OCI-M2 (cell line): ENCODE data around the gene SPATA2.

ENCODE experiments used
- DNase-seq: peaks from one replicate; lab custom pipeline; 2025; ENCODE audit not compliant: unreplicated experiment; lab: John Stamatoyannopoulos, UW

SPATA2 gene

DNA sequence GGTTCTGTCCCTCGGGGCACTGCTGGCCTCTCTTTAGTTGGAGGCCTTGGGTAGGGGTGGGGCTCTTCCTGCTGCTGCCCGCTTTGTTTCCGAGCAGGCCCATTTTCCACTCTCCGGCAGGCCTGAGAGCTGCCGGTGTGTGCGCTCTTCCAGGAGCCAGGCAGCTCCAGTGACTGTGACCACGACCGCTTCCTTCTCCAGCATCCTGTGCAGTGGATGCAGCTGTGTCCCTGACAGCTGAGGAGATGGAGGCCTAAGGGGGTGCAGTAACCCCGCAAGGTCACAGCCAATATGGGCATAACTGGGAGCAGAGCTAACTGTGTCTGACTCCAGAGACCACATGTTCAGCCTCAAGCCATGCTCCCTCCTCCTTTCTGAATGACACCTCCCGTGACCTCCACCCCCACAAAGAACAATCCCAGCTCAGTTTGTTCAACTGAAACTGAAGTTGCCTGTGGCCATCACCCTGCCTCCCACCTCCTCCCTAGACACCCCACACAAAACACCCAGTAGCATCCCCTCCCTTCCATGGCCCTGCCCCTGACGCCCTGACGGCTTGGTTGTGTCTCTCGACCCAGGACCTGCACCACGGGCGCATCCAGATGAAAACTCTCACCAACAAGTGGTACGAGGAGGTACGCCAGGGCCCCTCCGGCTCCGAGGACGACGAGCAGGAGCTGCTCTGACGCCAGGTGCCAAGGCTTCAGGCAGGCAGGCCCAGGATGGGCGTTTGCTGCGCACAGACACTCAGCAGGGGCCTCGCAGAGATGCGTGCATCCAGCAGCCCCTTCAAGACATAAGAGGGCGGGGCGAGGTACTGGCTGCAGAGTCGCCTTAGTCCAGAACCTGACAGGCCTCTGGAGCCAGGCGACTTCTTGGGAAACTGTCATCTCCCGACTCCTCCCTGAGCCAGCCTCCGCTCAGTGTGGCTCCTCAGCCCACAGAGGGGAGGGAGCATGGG lies 27.8 kb downstream of the SPATA2 start:
- DNase-seq, result no peak

- DNase-seq, result no peak
Measured at GRCh38 chr20:49886571-49887213, 28.6 kb downstream of the SPATA2 start.

DNA sequence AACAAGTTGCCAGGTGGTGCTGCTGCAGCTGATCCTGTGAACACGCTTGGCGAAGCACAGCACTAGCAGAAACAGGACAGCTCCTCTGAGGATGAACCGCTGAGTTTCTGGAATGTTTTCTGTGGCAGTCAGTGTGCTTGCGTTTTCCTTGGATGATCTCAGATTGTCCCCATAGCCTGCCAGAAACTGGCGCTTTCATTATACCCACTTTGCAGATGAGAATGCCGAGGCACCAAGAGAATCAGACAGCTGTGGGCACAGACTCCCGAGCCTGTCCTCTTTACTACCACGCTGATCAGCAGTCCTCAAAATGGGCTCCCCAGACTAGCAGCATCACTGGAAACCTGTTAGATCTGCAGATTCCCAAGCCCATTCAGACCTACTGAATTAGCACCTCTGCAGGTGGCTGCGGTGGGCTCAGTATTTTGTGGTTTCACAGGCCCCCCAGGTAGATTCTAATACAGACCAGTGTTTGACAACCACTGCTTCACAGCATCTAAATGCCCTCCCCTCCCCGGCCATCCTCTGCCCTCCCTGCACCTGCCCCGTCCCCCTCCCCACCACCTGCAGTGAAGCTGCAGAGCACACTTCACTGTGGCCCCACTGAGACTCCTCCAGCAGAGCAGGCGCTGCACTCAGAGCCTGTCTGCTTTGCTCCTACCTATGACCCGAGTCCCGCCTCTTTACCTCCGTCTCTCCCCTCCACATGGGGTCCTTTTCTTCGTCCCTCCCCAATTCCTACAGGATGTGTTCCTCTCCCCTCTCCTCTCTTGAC lies 29.6 kb downstream of the SPATA2 start:
- no peak for DNase-seq

DNA sequence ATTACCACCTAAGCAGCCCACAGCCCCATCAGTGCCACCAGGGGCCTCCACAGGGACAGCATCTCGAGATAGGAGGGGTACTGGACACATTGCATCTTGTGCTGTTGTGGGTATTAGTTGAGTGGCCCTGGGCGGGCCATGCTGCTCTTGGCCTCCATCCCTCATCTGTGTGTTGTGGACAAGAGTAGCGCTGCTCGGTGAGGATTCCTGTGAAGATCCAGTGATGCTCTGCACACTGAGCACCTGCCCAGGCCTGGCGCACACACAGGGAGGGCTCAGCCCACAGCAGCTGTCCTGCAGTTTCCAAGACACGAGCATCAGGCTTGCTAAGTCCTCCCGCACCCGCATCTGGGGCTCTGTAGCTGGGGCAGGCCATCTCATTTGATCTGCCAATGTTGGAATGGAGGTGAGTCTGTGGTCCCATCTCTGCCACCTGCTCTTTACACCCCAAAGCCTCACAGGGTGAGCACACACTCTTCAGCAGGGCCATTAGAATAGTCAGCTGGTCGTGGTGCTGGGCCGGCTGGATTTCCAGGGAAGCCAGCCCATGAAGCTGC lies 32.0 kb downstream of the SPATA2 start:
- DNase-seq, result no peak

- no peak for DNase-seq
Measured at GRCh38 chr20:49882171-49882970, 33.0 kb downstream of the SPATA2 start.

DNA sequence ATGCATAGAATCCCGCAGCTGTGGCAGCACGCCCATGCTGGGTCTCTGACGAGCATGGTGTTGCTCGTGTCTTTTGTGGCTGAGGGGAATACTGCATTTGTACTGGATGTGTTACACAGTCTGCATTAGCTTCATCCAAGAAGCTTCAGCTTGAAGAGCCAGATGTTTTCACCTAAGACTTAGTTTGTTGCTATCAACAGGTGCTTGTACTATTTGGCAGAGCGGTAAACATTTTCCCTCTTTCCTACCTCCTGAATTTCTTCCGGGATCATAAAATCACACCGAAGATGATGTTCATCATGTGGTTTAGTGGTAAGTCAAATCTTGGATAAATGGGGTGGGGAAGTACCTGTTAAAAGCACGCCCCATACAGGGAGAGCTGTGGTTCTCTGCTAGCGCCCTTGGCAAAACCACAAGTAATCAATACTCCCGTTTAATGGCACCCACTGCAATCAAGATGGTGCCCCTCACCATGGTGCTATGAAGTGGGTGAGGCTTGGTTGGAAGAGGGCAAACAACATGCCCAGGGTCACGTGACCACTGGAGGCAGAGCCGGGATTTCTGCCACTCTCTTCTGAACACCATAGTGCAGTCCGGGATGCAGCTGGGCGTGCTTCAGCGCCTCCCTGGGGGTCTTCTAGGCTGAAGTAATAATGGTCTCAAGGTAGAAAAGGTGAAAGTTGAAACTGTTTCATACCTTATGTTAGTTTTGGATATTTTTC lies 34.4 kb downstream of the SPATA2 start:
- no peak for DNase-seq

GRCh38 chr20:49880177-49880576 lies 35.2 kb downstream of the SPATA2 start:
- DNase-seq, result no peak

DNA sequence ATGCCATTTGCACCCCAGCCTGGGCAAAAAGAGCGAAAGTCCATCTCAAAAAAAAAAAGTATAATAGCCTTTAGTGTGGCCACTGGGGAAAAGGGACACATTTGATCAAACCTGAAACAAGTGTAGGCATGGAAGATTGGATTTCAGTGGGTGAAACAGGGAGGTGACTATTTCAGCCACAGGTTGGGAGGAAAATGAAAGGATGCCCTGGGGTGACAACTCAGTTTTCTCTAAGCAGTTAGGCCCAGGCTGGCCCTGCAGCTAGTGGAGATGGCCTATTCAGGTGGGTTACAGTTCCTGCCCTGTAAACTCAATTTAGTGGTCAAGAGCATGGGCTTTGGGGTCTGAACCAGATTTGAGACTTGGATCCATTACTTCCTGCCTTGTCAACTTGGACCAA lies 36.4 kb downstream of the SPATA2 start:
- no peak for DNase-seq

DNA sequence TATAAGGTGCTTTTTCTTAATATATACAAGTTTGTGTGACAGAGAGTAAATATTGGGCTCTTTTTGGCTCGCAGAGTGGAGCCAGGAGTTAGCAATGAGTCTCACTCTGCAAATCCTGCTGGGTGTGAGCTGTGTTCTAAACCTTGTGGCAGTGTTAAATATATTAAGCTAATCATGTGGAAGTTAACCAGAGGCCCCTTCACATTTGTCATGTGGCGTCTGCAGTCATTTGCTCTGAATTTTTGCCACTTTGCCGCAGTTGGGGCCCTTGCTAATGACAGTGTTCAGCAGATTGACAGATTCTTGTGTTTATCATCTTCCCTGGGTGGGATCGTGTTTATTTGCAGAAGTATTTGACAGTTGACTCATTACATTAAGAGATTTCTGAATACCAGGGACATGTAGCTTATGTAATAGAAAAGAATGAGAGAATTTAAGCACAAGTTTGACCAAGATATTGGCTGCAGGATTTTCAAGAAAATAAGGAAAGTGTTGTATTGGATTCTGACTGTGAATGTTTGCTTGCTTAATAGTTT lies 37.9 kb downstream of the SPATA2 start:
- no peak for DNase-seq

DNA sequence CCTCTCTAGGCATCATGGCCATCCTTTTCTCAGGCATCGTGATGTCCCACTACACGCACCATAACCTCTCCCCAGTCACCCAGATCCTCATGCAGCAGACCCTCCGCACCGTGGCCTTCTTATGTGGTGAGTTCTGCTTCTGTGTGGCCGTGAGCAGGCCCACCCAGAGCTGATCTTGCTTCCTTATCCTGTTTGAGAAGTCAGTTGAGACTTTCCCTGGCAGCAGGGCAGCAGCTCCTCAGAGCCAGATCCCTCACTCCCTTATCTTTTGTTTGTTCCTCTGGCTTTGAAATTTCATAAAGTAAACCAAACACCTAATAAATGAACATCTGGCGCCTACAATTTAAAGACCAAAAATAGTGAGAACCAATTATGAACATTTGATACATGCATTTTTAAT lies 40.6 kb downstream of the SPATA2 start:
- DNase-seq, result no peak

DNA sequence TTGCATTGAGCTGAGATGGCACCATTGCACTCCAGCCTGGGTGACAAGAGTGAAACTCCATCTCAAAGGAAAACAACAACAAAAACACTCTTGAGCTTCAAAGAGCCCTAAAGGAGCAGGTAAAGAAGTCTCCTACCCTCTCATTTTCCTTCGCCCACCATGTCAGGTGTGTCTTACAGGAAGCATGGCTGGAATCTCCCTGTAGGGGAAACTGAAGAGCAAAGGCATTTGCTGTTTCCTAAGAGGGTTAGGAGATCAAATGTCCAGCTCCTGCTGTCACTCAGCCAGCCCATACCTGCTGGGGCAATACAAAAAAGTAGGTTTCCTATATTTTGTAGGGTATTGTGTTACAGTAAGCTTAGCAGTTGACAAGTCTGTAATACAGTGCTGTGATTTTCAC lies 43.3 kb downstream of the SPATA2 start:
- no peak for DNase-seq

DNA sequence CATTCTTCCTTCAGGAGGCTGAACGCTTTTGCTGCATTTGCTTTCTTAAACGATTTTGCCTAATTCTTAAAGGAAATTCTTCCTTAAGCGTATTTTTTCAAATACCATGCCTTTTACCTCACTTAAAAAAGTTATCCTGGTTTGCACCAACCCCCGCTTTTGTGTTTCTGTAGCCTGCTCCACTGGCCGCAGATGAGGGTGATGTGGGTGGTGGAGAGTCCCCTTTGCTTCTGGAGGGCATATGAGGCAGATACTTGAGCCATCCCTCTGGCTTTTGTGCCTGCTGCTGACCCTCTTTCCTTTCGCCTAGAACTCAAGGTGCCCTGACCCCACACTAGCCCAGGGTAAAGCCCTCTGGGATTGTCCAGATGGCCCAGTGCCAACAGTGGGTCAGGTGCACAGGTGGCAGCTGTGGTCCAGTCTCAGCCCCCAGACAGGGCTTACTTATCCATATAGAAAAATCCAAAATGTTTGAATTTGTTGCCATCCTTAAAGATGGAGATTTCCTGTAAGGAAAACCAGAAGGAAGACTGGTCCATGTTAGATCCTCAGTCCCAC lies 43.9 kb downstream of the SPATA2 start:
- DNase-seq, result no peak

DNA sequence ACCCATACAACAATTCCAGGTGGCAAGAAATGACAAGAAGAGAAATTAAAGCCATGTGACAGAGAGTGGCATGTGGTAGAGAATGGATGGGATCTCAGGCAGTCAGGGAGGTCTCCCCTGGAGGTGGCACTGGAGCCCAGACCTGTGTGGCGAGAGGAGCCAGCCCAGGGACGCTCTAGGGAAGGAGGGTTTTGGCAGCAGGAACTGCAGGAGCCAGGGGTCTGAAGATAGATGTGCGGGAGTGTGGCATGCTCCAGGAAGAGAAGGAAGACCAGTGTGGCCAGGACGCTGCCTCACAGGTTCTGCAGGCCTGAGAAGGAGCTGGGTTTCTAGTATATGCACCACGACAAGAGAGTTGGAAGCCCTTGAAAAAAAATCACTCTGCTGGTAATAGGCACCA lies 45.1 kb downstream of the SPATA2 start:
- no peak for DNase-seq

- no peak for DNase-seq
Measured at GRCh38 chr20:49868964-49869363, 46.4 kb downstream of the SPATA2 start.

DNA sequence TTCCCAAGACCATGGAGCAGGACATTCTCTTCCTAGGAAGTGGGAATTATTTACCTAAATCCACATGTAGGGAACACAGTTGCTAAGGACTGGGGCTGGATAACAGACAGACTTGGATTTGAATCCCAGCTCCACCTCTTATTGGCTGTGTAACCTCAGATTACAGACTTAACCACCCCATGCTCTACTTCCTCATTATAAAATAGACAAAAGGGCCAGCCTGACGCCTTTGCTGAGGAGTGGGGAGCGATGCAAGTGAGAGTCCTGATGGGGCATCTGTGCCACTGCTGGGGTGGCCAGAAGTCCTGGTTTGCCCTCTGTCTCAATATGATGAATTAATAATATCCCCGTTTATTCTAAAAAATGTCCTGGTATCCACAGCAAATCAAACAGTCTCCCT lies 46.8 kb downstream of the SPATA2 start:
- no peak for DNase-seq

DNA sequence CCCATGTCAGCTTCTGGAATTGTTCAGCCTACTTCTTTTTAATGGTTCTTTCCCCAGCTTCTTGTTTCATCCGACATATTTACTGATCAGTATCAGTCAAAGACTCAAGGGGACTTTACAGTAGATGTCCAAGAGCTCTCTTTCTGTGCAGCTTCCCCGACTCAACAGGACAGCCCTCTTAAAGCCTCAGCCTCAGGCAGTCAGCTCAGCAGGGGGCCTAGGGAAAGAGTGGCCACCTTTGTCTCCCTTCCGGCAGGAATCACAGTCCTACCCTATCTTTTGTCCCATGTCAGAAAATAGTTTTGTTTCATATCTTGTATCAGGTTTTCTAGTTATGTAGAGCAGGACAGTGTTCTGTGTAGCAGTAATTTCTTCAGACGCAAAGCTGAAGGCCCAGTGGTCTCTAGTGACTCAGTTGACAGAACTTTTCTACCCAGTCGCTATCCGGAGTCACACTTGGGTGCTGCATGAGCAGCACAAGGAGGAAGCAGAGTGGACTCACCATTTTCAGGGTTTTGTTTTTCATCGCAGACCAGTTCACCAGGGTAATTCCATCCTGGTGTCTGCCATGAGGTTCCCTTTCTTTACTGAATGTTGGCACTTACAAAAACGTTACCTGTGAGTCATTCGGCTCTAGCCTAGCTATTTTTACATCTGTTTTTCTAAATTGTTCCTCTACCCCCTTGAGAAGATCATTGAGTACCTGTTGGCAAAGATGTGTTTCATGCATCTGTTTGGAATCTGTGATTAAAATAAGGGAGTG lies 47.7 kb downstream of the SPATA2 start:
- DNase-seq, result no peak

DNA sequence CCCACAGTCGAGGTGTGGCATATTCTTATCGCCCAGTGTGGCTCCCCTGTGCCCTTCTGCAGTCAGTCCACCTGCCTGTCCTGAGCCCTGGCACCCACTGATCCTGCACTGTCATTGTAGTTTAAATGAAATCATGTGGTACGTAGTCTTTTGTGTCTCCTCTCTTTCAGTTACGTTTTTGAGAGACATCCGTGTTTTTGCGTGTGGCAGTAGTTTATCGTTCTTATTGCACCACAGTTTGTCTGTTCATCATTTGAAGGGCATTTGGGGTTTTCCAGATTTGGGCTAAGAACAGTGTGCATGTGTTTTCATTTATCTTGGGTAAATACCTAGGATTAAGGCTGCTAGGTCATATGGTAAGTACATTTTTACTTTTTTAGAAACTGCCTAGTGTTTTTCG lies 49.3 kb downstream of the SPATA2 start:
- no peak for DNase-seq

GRCh38 chr20:49865559-49865958 lies 49.8 kb downstream of the SPATA2 start:
- no peak for DNase-seq

DNA sequence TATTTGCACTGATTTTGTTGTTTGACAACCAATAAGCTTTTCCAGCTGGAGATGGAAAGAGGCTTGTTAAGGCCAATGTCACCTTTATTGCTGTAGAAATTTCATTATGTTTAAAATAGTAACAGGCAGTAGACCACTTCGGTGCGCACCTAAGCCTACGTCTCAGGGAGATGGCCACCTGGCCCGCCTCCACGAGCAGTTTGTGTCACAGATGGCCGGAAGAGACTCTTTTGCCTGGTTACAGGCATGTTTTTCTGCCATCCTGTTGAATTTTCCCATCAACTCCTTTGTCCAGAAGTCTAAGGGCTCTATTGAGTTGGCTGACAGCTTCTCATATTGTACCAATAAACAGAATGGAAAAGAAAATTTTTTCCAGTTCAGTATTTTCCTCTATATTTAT lies 51.7 kb downstream of the SPATA2 start:
- no peak for DNase-seq
